HUES64 (cell line): ENCODE measurements around the gene PRKCI.
"Not testable (repeated sequence)": the region's sequence is repeated elsewhere in the genome, so short reads cannot be mapped to it uniquely, and the experiment has no call there.

Experiments used
- H3K27ac ChIP-seq: 2 replicates; pipeline ENCODE4 v1.7.0; 2013; ENCODE audit warnings: low read depth, low read length, inconsistent platforms
- H3K27me3 ChIP-seq: 2 replicates; pipeline ENCODE4 v1.6.1; 2013; ENCODE audit warnings: mild to moderate bottlenecking, low read length; ENCODE audit not compliant: insufficient read depth
- H3K36me3 ChIP-seq: 2 replicates; pipeline ENCODE4 v1.6.1; 2013; ENCODE audit warnings: mild to moderate bottlenecking, low read length; ENCODE audit not compliant: insufficient read depth
- H3K4me1 ChIP-seq: 2 replicates; pipeline ENCODE4 v1.6.1; 2013; ENCODE audit warnings: mild to moderate bottlenecking, low read length, moderate library complexity; ENCODE audit not compliant: insufficient read depth
- H3K4me3 ChIP-seq: 2 replicates; pipeline ENCODE4 v1.5.1; 2013; ENCODE audit warnings: mild to moderate bottlenecking, low read length, moderate library complexity
- H3K9ac ChIP-seq: 2 replicates; pipeline ENCODE4 v1.6.1; 2013; ENCODE audit warnings: mild to moderate bottlenecking, low read depth, low read length
- H3K9me3 ChIP-seq: 2 replicates; pipeline ENCODE4 v1.6.1; 2013; ENCODE audit warnings: low read depth, low read length; ENCODE audit not compliant: insufficient read depth
- WGBS: fragments of 150-250, 120-280 bp; methylation state at CpG from one replicate; pipeline ENCODE4 v1.1.7; 2013; ENCODE audit warnings: missing lambda C conversion rate; 5-methylcytosine and 5-hydroxymethylcytosine counted together

PRKCI gene

DNA sequence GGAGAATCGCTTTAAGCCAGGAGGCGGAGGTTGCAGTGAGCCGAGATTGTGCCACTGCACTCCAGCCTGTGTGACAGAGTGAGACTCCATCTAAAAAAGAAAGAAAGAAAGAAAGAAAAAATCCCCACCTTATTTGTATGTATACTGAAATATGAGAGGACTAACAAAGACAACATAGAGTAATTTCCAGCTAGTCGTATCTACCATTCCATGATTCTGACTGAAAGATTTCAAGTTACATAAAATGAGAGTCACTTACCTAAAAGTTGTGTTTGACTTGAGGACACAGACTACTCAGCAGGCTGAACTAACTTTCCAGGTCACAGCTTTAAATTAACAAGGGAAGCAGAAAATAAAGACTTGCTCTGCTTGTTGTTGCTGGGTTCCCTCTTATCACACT, 18.8 kb upstream of the PRKCI start:
- H3K9me3 ChIP-seq = no peaks in the 10 kb centered on the region
- no peak overlapping the region for H3K9ac ChIP-seq
- H3K36me3 ChIP-seq = no peaks in the 10 kb centered on the region
- 96% methylated on average over 3 of the region's 4 CpGs for WGBS
- H3K27ac ChIP-seq = no peak overlapping the region
- peaks cover 10% of the 10 kb centered on the region for H3K4me1 ChIP-seq
- H3K27me3 ChIP-seq = no peaks in the 10 kb centered on the region
- H3K4me3 ChIP-seq = no peak overlapping the region

DNA sequence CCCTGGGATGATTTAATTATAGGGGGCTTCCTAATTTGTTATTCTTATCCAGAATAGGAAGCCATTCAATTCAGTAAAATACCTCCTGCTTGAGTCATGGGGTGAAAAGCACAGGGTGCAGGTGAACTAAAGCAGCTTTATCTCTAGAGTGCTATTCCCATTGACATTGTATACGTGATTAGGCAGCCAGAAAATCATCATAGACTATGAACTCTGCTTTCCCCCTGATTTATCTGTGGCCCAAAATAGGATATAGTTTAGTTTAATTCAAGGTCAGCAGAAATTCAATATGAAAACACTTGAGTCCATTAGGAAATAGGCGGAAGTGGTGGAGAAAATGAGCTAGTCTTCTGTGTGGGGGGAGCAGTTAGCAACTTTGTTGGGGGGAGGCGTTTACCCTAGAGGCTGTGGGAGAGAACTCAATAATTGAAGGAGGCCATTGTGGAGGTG, 18.2 kb upstream of the PRKCI start:
- WGBS = 72% methylated on average over 3 of the region's 3 CpGs
- H3K4me1 ChIP-seq = peaks cover 10% of the 10 kb centered on the region
- H3K27me3 ChIP-seq = no peaks in the 10 kb centered on the region
- no peaks in the 10 kb centered on the region for H3K36me3 ChIP-seq
- no peak overlapping the region for H3K27ac ChIP-seq
- no peaks in the 10 kb centered on the region for H3K9me3 ChIP-seq
- H3K4me3 ChIP-seq = no peak overlapping the region
- no peak overlapping the region for H3K9ac ChIP-seq

DNA sequence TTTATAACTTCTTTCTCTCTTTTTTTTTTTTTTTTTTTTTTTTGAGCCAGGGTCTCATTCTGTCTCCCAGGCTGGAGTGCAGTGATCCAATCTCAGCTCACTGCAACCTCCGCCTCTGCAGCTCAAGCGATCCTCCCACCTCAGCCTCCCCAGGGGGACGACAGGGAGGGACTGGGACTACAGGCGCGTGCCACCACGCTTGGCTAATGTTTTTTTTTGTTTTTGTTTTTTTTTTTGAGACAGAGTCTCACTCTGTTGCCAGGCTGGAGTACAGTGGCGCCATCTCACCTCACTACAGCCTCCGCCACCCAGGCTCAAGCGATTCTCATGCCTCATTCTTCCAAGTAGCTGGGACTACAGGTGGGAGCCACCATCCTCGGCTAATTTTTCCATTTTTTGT, 17.7 kb upstream of the PRKCI start:
- Histone ChIP-seq H3K9ac (no peak overlapping the region), H3K4me1 (peaks cover 10% of the 10 kb centered on the region), H3K27ac (no peak overlapping the region), H3K9me3 (no peaks in the 10 kb centered on the region), H3K27me3 (no peaks in the 10 kb centered on the region), H3K4me3 (no peak overlapping the region), H3K36me3 (no peaks in the 10 kb centered on the region)
- WGBS = 92% methylated on average over 10 of the region's 10 CpGs

DNA sequence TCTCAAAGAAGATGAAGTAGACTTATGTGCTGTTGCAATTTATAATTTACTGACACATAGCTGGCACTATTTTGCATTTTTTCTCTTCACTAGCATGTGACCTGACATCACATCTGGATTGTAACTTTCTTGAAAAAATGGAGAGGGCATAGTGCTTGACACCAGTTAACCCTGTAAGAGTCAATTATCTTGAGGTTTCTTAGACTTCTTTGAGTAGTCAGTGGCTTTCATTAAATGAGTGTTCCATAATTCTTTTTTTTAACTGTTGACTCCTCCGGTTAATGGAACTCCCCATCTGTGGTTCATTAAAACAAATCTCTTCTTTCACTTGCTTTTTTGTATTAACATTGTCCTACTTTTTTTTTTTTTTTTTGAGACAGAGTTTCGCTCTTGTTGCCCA, 16.9 kb upstream of the PRKCI start:
- Histone ChIP-seq H3K27me3 (no peaks in the 10 kb centered on the region), H3K36me3 (no peaks in the 10 kb centered on the region), H3K27ac (no peak overlapping the region), H3K9me3 (no peaks in the 10 kb centered on the region), H3K4me3 (no peak overlapping the region), H3K4me1 (peaks cover 8% of the 10 kb centered on the region), H3K9ac (no peak overlapping the region)
- 93% methylated on average over 2 of the region's 2 CpGs for WGBS

DNA sequence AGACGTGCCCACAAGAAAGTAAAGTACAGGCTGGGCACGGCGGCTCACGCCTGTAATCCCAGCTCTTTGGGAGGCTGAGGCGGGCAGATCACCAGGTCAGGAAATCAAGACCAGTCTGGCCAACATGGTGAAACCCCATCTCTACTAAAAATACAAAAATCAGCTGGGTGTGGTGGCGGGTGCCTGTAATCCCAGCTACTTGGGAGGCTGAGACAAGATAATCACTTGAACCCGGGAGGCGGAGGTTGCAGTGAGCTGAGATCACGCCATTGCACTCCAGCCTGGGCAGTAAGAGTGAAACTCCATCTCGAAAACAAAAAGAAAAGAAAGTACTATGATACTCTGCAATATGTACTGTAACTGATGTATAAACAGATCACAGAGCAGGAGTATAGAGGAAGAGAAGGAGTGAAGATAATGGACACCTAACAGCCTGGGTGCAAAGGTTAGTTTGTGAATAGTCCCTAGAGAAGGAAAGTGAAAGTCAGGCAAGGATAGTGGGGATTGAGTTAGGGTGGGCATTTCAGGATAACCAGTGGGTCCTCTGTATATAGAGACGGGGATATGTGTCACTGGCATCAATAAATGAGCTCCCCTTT, 16.0 kb upstream of the PRKCI start:
- H3K9ac ChIP-seq, H3K4me3 ChIP-seq, H3K27me3 ChIP-seq, H3K9me3 ChIP-seq, H3K27ac ChIP-seq, H3K4me1 ChIP-seq, H3K36me3 ChIP-seq: not testable (repeated sequence)
- 93% methylated on average over 10 of the region's 11 CpGs for WGBS

DNA sequence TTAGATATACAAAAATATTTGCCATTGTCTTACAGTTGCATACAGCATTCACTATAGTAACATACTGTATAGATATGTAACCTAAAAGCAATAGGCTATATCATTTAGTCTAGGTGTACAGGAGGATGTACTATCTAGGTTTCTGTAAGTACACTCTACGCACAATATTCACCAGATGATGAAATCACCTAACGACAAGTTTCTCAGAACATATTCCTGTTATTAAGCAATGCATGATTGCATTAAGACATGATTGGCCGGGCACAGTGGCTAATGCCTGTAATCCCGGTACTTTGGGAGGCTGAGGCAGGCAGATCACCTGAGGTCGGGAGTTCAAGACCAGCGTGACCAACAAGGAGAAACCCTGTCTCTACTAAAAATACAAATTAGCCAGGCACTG, 14.5 kb upstream of the PRKCI start:
- H3K36me3 ChIP-seq = no peaks in the 10 kb centered on the region
- no peak overlapping the region for H3K4me3 ChIP-seq
- H3K4me1 ChIP-seq = peaks cover 7% of the 10 kb centered on the region; the same call in 1 of the 2 replicates
- WGBS = 73% methylated on average over 6 of the region's 6 CpGs
- H3K9ac ChIP-seq = no peak overlapping the region
- H3K27me3 ChIP-seq = no peaks in the 10 kb centered on the region
- H3K9me3 ChIP-seq = 0 out of 2 replicates have a peak, but pooled peaks cover 10% of the 10 kb centered on the region
- no peak overlapping the region for H3K27ac ChIP-seq

DNA sequence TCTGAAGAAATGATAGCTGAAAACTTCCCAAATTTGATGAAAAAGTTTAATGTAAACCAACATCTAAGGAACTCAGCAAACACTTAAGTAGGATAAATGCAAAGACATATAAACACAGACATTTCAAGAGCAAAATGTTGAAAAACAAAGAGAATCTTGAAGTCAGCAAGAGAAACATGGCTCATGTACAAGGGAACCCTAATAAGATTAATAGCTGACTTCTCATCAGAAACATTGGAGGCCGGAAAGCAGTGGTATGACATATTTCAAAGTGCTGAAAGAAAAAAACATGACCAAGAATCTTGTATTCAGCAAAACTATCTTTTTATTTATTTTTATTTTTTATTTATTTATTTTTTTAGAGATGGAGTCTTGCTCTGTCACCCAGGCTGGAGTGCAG, 10.6 kb upstream of the PRKCI start:
- H3K9me3 ChIP-seq = 0 out of 2 replicates have a peak, but pooled peaks cover 10% of the 10 kb centered on the region
- no peaks in the 10 kb centered on the region for H3K27me3 ChIP-seq
- H3K4me1 ChIP-seq = no peaks in the 10 kb centered on the region
- WGBS = 75% methylated on average over 1 of the region's 1 CpG
- no peak overlapping the region for H3K4me3 ChIP-seq
- no peak overlapping the region for H3K27ac ChIP-seq
- no peaks in the 10 kb centered on the region for H3K36me3 ChIP-seq
- H3K9ac ChIP-seq = no peak overlapping the region

DNA sequence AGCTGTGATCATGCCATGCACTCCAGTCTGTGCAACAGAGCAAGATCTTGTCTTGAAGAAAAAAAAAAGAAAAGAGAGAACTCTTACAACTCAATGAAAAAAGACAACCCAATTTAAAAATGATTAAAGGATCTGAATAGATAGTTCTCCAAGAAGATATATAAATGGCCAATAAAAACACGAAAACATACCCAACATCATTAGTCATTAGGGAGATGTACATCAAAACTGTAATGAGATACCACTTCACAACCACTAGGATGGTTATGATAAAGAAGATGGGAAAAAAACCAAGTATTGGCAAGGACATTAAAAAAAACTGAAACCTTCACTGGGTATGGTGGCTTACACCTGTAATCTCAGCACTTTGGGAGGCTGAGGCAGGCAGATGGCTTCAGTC, 2.4 kb upstream of the PRKCI start:
- WGBS = no CpG with 5 or more reads among the region's 1 CpG
- Histone ChIP-seq H3K4me1 (peaks cover 13% of the 10 kb centered on the region; the same call in 1 of the 2 replicates), H3K9me3 (no peaks in the 10 kb centered on the region), H3K4me3 (no peak overlapping the region), H3K9ac (no peak overlapping the region), H3K27ac (no peak overlapping the region), H3K27me3 (no peaks in the 10 kb centered on the region), H3K36me3 (no peaks in the 10 kb centered on the region)

DNA sequence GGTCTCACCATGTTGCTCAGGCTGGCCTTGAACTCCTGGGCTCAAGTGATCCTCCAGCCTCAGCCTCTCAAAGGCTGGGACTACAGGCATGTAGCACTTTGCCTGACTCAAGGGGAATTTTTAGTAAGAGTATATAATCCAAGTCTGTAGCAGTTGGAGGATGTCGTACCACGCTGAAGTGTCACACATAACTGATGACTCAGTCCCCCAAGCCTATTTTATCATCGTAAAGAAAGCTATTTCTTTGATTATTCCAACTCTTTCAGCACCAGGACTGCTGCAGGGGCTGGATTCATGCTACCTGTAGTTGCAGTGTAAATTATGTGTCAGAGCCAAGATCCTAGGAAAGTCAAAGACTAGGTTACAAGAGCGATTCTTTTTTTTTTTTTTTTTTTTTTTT, 1.4 kb upstream of the PRKCI start:
- Histone ChIP-seq H3K4me1 (peaks cover 21% of the 10 kb centered on the region), H3K9me3 (no peaks in the 10 kb centered on the region), H3K4me3 (no peak overlapping the region), H3K27ac (no peak overlapping the region), H3K27me3 (no peaks in the 10 kb centered on the region), H3K36me3 (no peaks in the 10 kb centered on the region), H3K9ac (no peak overlapping the region)
- WGBS = 95% methylated on average over 4 of the region's 4 CpGs

DNA sequence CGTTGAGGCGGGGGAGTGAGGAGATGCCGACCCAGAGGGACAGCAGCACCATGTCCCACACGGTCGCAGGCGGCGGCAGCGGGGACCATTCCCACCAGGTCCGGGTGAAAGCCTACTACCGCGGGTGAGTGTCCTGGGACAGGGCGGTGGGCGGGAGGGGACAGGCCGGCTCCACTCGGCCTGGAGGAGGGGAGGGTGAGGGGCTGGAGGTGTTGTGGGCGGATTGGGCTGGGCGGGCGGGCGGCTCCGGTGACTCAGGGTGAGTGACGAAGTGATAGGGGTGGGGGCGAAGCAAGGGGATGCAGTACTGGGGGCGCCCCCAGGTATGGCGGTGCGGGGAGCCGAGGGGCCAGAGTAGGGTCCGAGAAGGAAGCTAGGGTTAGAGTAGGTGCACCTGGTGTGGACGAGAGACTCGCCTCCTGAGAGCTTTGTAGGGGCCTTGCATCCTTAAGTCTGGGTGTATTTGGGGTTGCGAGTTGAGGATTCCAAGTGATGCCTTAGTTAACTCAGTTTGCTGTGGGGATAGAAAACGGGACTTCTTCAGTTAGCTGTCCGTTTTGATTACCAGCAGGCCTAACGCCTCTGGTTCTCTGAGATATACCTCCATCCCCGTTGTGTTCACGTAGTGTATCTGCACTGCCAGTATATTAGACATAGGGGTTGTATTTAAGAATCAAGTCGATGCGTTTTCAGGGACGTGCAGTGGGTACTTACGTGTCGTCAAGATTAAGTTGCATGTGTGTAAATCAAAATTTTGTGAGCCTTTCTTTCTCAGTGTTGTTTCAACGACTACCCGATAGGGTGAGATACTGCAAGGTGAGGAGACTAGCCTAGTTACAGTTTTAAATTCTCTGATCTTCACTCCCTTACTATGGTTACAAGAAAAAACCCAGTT, 670 bp downstream of the PRKCI start:
- WGBS = 1% methylated on average over 42 of the region's 42 CpGs
- H3K27ac ChIP-seq = peak overlapping the region; percentile 96
- H3K9me3 ChIP-seq = no peaks in the 10 kb centered on the region
- H3K4me1 ChIP-seq = peaks cover 29% of the 10 kb centered on the region
- peak overlapping the region; percentile 98 for H3K9ac ChIP-seq
- no peaks in the 10 kb centered on the region for H3K36me3 ChIP-seq
- peak overlapping the region; percentile 85 for H3K4me3 ChIP-seq
- H3K27me3 ChIP-seq = no peaks in the 10 kb centered on the region

DNA sequence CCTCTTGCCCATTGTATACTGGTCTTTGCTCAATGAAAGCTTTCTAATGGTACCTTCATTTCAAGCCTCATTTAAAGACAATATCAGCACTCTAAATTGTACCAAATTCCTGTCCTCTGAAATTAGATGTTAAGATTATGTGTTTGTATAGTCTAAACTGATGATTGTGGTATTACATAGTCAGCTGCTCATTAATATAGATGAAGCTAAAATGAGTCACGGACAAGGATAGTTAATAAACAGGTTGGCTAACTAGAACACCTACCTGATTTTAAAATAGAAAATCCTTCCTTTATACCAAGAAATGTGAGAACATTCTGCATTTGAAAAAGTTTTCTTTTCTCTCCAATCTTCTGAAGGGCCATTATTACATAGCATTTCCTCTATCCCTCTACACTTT, 2.9 kb downstream of the PRKCI start:
- peaks cover 29% of the 10 kb centered on the region for H3K4me1 ChIP-seq
- H3K9me3 ChIP-seq = no peaks in the 10 kb centered on the region
- no peaks in the 10 kb centered on the region for H3K36me3 ChIP-seq
- WGBS = 100% methylated on average over 1 of the region's 1 CpG
- H3K27me3 ChIP-seq = no peaks in the 10 kb centered on the region
- no peak overlapping the region for H3K27ac ChIP-seq
- no peak overlapping the region; the same call in 1 of the 2 replicates for H3K4me3 ChIP-seq
- H3K9ac ChIP-seq = no peak overlapping the region
